ENCODE measurements around the gene NOXO1. TPM values are rescaled to one million over a fixed set of nuclear protein-coding genes. Genes with fewer than 3 reads are reported as not detected.

The NOXO1 gene
- polyA plus RNA-seq, 1 donor (not counting 4 experiments of a cell fraction or from before 2014, with no cell fraction given) = 0.38 TPM

GRCh38 chr16:1929578-1930337, 51.5 kb downstream of the NOXO1 start:
- no peaks in the 10 kb centered on the region for H3K27me3 ChIP-seq (ENCODE audit: control insufficient read depth, extremely low read depth, insufficient read depth, low read length)
- TF ChIP-seq EZH2 (IDR thresholded peaks at IDR 0.05; ENCODE audit: low read length) (no peak), CTCF (optimal IDR thresholded peaks at IDR 0.05 in 1 of 3, IDR thresholded peaks at IDR 0.05 in 1 of 3, conservative IDR thresholded peaks at IDR 0.05 in 1 of 3; ENCODE audit: extremely low read depth in 1 of 3, insufficient read depth in 2 of 3, low read length in 3 of 3) (peak; percentile 68 to 99 (median 77))
- FAIRE-seq (no peak), DNase-seq (ENCODE audit: low read depth, low spot score) (no peak)
- H3K4me1 ChIP-seq (ENCODE audit: control insufficient read depth, extremely low read depth, insufficient read depth, low read length) = peaks cover 5% of the 10 kb centered on the region
- no peaks in the 10 kb centered on the region for H3K36me3 ChIP-seq (ENCODE audit: control insufficient read depth in 2 of 2, extremely low read depth in 1 of 2, insufficient read depth in 2 of 2, low read length in 2 of 2)
- peak overlapping the region; percentile 69 for H2AFZ ChIP-seq (ENCODE audit: control insufficient read depth, low read length)
- H4K20me1 ChIP-seq (ENCODE audit: control insufficient read depth, extremely low read depth, insufficient read depth, low read length) = no peaks in the 10 kb centered on the region
- dilution Hi-C loops (cut with MboI; ENCODE audit: extremely low pct_ligation_motif_present, low sequenced_read_pairs) = no loop called here
- peak overlapping the region; percentile 15 for H3K9ac ChIP-seq (ENCODE audit: control insufficient read depth, extremely low read depth, insufficient read depth, low read length)
- no peaks in the 10 kb centered on the region for H3K79me2 ChIP-seq (ENCODE audit: control insufficient read depth, insufficient read depth, low read length)
- H3K4me3 ChIP-seq (ENCODE audit: control insufficient read depth in 2 of 3, extremely low read depth in 1 of 3, insufficient read depth in 2 of 3, low read depth in 1 of 3, low read length in 3 of 3) = peak overlapping the region; percentile 35 to 53 (median 38)
- H3K9me3 ChIP-seq (ENCODE audit: control insufficient read depth, low read depth, low read length) = no peaks in the 10 kb centered on the region
- H3K9me1 ChIP-seq (ENCODE audit: control insufficient read depth, extremely low read depth, insufficient read depth, low read length) = no peaks in the 10 kb centered on the region
- peak overlapping the region; percentile 54 for H3K4me2 ChIP-seq (ENCODE audit: control insufficient read depth, extremely low read depth, insufficient read depth, low read depth, low read length)
- H3K27ac ChIP-seq (ENCODE audit: control insufficient read depth, insufficient read depth, low read length) = no peak overlapping the region

- Histone ChIP-seq H3K27me3 (ENCODE audit: control insufficient read depth, extremely low read depth, insufficient read depth, low read length) (peaks cover 3% of the 10 kb centered on the region), H3K27ac (ENCODE audit: control insufficient read depth, insufficient read depth, low read length) (no peak overlapping the region), H3K9me3 (ENCODE audit: control insufficient read depth, low read depth, low read length) (no peaks in the 10 kb centered on the region), H3K79me2 (ENCODE audit: control insufficient read depth, insufficient read depth, low read length) (no peaks in the 10 kb centered on the region), H2AFZ (ENCODE audit: control insufficient read depth, low read length) (peak overlapping the region; percentile 69), H3K4me1 (ENCODE audit: control insufficient read depth, extremely low read depth, insufficient read depth, low read length) (peaks cover 5% of the 10 kb centered on the region), H3K9me1 (ENCODE audit: control insufficient read depth, extremely low read depth, insufficient read depth, low read length) (no peaks in the 10 kb centered on the region), H4K20me1 (ENCODE audit: control insufficient read depth, extremely low read depth, insufficient read depth, low read length) (no peaks in the 10 kb centered on the region), H3K4me2 (ENCODE audit: control insufficient read depth, extremely low read depth, insufficient read depth, low read depth, low read length) (peak overlapping the region; percentile 54), H3K4me3 (ENCODE audit: control insufficient read depth in 2 of 3, extremely low read depth in 1 of 3, insufficient read depth in 2 of 3, low read depth in 1 of 3, low read length in 3 of 3) (peak overlapping the region in 2 of 3 experiments; percentile 35 to 53), H3K9ac (ENCODE audit: control insufficient read depth, extremely low read depth, insufficient read depth, low read length) (peak overlapping the region; percentile 15), H3K36me3 (ENCODE audit: control insufficient read depth in 2 of 2, extremely low read depth in 1 of 2, insufficient read depth in 2 of 2, low read length in 2 of 2) (no peaks in the 10 kb centered on the region)
- FAIRE-seq (no peak), DNase-seq (ENCODE audit: low read depth, low spot score) (no peak)
- TF ChIP-seq CTCF (optimal IDR thresholded peaks at IDR 0.05 in 1 of 3, IDR thresholded peaks at IDR 0.05 in 1 of 3, conservative IDR thresholded peaks at IDR 0.05 in 1 of 3; ENCODE audit: extremely low read depth in 1 of 3, insufficient read depth in 2 of 3, low read length in 3 of 3) (no peak), EZH2 (IDR thresholded peaks at IDR 0.05; ENCODE audit: low read length) (no peak)
- dilution Hi-C loops (cut with MboI; ENCODE audit: extremely low pct_ligation_motif_present, low sequenced_read_pairs) = no loop called here
Observed at GRCh38 chr16:1929105-1929504, 52.2 kb downstream of the NOXO1 start.

Small RNA genes within 50 kb of the gene (small RNA-seq; reads per million reads assigned to genes)
- gene AC005363.2 (ENCODE audit: insufficient read length in 3 of 3, low read depth in 3 of 3, low replicate concordance in 1 of 3) (0 reads per million in 3 experiments), gene RN7SL219P (ENCODE audit: insufficient read length in 3 of 3, low read depth in 3 of 3, low replicate concordance in 1 of 3) (0 reads per million in 3 experiments), gene SNORA10 (ENCODE audit: insufficient read length in 3 of 3, low read depth in 3 of 3, low replicate concordance in 1 of 3) (0 reads per million in 3 experiments), gene SNORA64 (ENCODE audit: insufficient read length in 3 of 3, low read depth in 3 of 3, low replicate concordance in 1 of 3) (0 reads per million in 3 experiments)

Other genes with a start within 250 kb of the NOXO1 start
- 9.8 to 32.7 TPM (median 10.1 TPM) in 3 replicates for gene NME3, start 209.9 kb downstream of the NOXO1 start, polyA plus RNA-seq
- gene EME2, start 208.7 kb downstream of the NOXO1 start, polyA plus RNA-seq = 6.3 to 19.3 TPM (median 7.6 TPM) in 3 replicates
- gene MRPS34, start 208.3 kb downstream of the NOXO1 start, polyA plus RNA-seq = 62.9 to 74.3 TPM (median 68.0 TPM) in 3 replicates
- gene SPSB3, start 198.9 kb downstream of the NOXO1 start, polyA plus RNA-seq = 9.5 to 18.3 TPM (median 12.2 TPM) in 3 replicates
- gene NUBP2, start 198.5 kb downstream of the NOXO1 start, polyA plus RNA-seq = 24.4 to 39.4 TPM (median 34.9 TPM) in 3 replicates
- gene IGFALS, start 187.8 kb downstream of the NOXO1 start, polyA plus RNA-seq = not detected in 3 replicates
- gene HAGH, start 154.6 kb downstream of the NOXO1 start, polyA plus RNA-seq = 17.7 to 31.2 TPM (median 22.2 TPM) in 3 replicates
- gene FAHD1, start 154.3 kb downstream of the NOXO1 start, polyA plus RNA-seq = 29.4 to 59.5 TPM (median 36.8 TPM) in 3 replicates
- gene MEIOB, start 109.3 kb downstream of the NOXO1 start, polyA plus RNA-seq = not detected in 3 replicates
- 0.09 TPM in 1 of 3 replicates, not detected in the others for gene HS3ST6, start 63.1 kb downstream of the NOXO1 start, polyA plus RNA-seq
- 23.9 to 45.4 TPM (median 25.2 TPM) in 3 replicates for gene MSRB1, start 38.3 kb downstream of the NOXO1 start, polyA plus RNA-seq
- 0.34 to 0.38 TPM (median 0.37 TPM) in 3 replicates for gene RPL3L, start 26.8 kb downstream of the NOXO1 start, polyA plus RNA-seq
- 97.9 to 161 TPM (median 107 TPM) in 3 replicates for gene NDUFB10, start 21.9 kb downstream of the NOXO1 start, polyA plus RNA-seq
- 2,750 to 6,036 TPM (median 3,573 TPM) in 3 replicates for gene RPS2, start 16.6 kb downstream of the NOXO1 start, polyA plus RNA-seq
- gene RNF151, start 14.6 kb downstream of the NOXO1 start, polyA plus RNA-seq = not detected in 3 replicates
- 27.8 to 45.1 TPM (median 40.1 TPM) in 3 replicates for gene TBL3, start 9.4 kb downstream of the NOXO1 start, polyA plus RNA-seq
- gene GFER, start 2.7 kb upstream of the NOXO1 start, polyA plus RNA-seq = 10.3 to 13.4 TPM (median 12.0 TPM) in 3 replicates
- 0.12 to 0.30 TPM (median 0.28 TPM) in 3 replicates for gene SYNGR3, start 8.5 kb upstream of the NOXO1 start, polyA plus RNA-seq
- gene ZNF598, start 28.4 kb upstream of the NOXO1 start, polyA plus RNA-seq = 18.0 to 35.5 TPM (median 24.0 TPM) in 3 replicates
- gene NPW, start 38.3 kb upstream of the NOXO1 start, polyA plus RNA-seq = 0.23 TPM in 1 of 3 replicates, not detected in the others
- 5.9 to 10.1 TPM (median 9.0 TPM) in 3 replicates for gene NHERF2, start 45.4 kb upstream of the NOXO1 start, polyA plus RNA-seq
- 8.5 to 16.0 TPM (median 10.9 TPM) in 3 replicates for gene NTHL1, start 66.4 kb upstream of the NOXO1 start, polyA plus RNA-seq
- gene TSC2, start 66.5 kb upstream of the NOXO1 start, polyA plus RNA-seq = 22.6 to 28.8 TPM (median 23.3 TPM) in 3 replicates
- gene PKD1, start 154.4 kb upstream of the NOXO1 start, polyA plus RNA-seq = 10.6 to 22.9 TPM (median 16.4 TPM) in 3 replicates
- 0.44 to 0.91 TPM (median 0.58 TPM) in 3 replicates for gene RAB26, start 167.2 kb upstream of the NOXO1 start, polyA plus RNA-seq
- 38.4 to 52.1 TPM (median 45.9 TPM) in 3 replicates for gene TRAF7, start 174.3 kb upstream of the NOXO1 start, polyA plus RNA-seq
- gene CASKIN1, start 215.1 kb upstream of the NOXO1 start, polyA plus RNA-seq = 0.01 to 0.45 TPM (median 0.04 TPM) in 3 replicates
- gene MLST8, start 224.0 kb upstream of the NOXO1 start, polyA plus RNA-seq = 35.7 to 68.9 TPM (median 54.7 TPM) in 3 replicates
- gene BRICD5, start 229.4 kb upstream of the NOXO1 start, polyA plus RNA-seq = 1.8 to 5.9 TPM (median 3.5 TPM) in 3 replicates
- gene PGP, start 233.4 kb upstream of the NOXO1 start, polyA plus RNA-seq = 10.3 to 18.0 TPM (median 10.4 TPM) in 3 replicates
- 10.5 to 24.7 TPM (median 11.1 TPM) in 3 replicates for gene E4F1, start 242.1 kb upstream of the NOXO1 start, polyA plus RNA-seq

All from keratinocyte (primary cell).